ENCODE data around the gene C1orf21. TPM values are rescaled to one million over a fixed set of nuclear protein-coding genes. Genes with fewer than 3 reads are reported as not detected.

Gene C1orf21
- total and polyA plus RNA-seq, 2 donors (not counting 1 experiment from before 2014, with no cell fraction given), result 53.0 to 95.4 TPM

DNA sequence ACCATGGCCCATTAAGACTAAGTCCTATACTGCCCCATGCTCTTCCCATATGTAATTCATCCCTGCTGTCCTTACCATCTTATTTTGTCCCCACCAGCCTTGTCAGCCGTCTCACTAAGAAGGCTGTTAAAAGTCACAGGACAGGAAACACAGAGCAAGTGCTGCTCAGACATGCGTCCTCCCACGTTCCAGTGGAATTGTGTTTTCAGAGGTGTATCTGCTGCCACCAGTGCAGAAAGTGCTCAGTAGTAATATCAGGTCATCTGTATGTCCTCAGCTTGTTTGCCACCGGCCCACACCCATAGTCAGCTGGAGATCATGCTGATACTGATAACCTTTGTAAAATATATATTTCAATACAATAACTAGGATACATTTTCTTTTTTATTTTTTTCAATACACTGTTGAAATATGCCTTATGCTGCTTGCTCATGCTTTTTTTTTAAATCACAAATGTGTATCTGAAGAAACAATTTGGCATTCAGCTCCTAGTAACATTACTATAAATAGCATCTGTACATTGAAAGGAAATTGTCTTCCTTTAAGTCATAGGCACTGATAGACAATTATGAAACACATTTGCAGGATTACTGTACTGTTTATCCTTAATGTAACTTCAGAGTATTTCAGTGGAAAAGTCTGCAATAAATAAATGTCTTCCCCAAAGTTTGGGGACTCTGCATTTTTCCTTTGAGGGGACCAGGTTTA, 211.0 kb downstream of the C1orf21 start:
- peak overlapping the region; percentile 32 for H3K4me2 ChIP-seq (ENCODE audit: extremely low read depth, insufficient read depth, low read length)
- H3K27ac ChIP-seq (ENCODE audit: insufficient read depth, low read length), result peak overlapping the region; percentile 35
- no peaks in the 10 kb centered on the region for H3K27me3 ChIP-seq (ENCODE audit: control insufficient read depth, insufficient read depth, low read length)
- peaks cover 9% of the 10 kb centered on the region for H3K4me1 ChIP-seq (ENCODE audit: control insufficient read depth, extremely low read depth, insufficient read depth, low read length)
- H2AFZ ChIP-seq (ENCODE audit: low read length), result no peak overlapping the region
- H4K20me1 ChIP-seq (ENCODE audit: control insufficient read depth, extremely low read depth, insufficient read depth, low read length), result no peaks in the 10 kb centered on the region
- no peaks in the 10 kb centered on the region for H3K79me2 ChIP-seq (ENCODE audit: control insufficient read depth, insufficient read depth, low read length)
- TF ChIP-seq, protein P1, sequence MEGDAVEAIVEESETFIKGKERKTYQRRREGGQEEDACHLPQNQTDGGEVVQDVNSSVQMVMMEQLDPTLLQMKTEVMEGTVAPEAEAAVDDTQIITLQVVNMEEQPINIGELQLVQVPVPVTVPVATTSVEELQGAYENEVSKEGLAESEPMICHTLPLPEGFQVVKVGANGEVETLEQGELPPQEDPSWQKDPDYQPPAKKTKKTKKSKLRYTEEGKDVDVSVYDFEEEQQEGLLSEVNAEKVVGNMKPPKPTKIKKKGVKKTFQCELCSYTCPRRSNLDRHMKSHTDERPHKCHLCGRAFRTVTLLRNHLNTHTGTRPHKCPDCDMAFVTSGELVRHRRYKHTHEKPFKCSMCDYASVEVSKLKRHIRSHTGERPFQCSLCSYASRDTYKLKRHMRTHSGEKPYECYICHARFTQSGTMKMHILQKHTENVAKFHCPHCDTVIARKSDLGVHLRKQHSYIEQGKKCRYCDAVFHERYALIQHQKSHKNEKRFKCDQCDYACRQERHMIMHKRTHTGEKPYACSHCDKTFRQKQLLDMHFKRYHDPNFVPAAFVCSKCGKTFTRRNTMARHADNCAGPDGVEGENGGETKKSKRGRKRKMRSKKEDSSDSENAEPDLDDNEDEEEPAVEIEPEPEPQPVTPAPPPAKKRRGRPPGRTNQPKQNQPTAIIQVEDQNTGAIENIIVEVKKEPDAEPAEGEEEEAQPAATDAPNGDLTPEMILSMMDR (conservative IDR thresholded peaks at IDR 0.05 in 1 of 2, IDR thresholded peaks at IDR 0.05 in 1 of 2; ENCODE audit: low read depth in 1 of 2, low read length in 2 of 2), result no peak
- TF ChIP-seq EZH2 (IDR thresholded peaks at IDR 0.05; ENCODE audit: low read length, missing control alignments), result no peak
- DNase-seq (ENCODE audit: low read depth in 2 of 2), result peak in 1 of 2 donors; percentile 74
- H3K36me3 ChIP-seq (ENCODE audit: control insufficient read depth, insufficient read depth, low read length), result no peaks in the 10 kb centered on the region
- H3K9me3 ChIP-seq (ENCODE audit: control insufficient read depth, insufficient read depth, low read depth, low read length), result no peaks in the 10 kb centered on the region
- no peak overlapping the region for H3K9ac ChIP-seq (ENCODE audit: insufficient read depth, low read length)
- H3K4me3 ChIP-seq (replicated peaks in 1 of 4; ENCODE audit: control extremely low read depth in 1 of 4, insufficient read depth in 1 of 4, low read depth in 3 of 4, low read length in 4 of 4), result no peak overlapping the region

DNA sequence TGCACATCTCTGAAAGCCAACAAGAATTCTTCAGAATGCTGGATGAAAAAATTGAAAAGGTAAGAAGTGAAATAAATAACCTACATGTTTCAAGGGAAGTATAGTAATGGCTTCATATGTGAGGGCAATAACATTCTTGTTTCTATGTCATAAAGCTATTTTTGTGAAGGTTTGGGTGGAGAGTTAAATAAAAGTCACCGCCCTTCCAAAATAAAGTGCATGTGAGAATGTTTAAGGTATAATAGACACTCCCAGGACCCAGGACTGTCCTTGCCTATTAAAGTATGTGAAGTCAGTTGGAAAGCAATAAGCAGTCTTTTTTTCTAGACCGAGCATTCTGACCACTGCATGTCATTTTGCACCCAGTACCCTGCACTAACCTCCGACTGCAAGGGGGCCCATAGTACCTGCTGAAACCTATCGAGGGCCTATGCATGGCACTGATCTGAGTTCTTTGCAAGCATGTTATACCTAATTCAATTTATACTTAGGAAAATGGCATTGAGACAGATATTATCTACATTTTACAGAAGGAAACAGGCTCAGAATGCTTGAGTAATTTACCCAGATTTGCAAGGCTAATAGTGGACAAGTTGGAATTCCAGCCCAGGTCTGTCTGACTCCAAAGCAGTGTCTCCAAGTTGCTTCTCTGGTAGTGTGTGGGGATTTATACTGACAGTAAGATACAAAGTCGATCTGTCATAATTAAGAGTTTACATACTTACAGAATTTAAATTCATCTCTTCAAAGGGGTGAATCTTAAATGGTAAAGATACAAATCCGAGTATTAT, 211.8 kb downstream of the C1orf21 start:
- no peak for DNase-seq (ENCODE audit: low read depth in 2 of 2)
- Histone ChIP-seq H3K36me3 (ENCODE audit: control insufficient read depth, insufficient read depth, low read length) (no peaks in the 10 kb centered on the region), H4K20me1 (ENCODE audit: control insufficient read depth, extremely low read depth, insufficient read depth, low read length) (no peaks in the 10 kb centered on the region), H3K27me3 (ENCODE audit: control insufficient read depth, insufficient read depth, low read length) (no peaks in the 10 kb centered on the region), H3K79me2 (ENCODE audit: control insufficient read depth, insufficient read depth, low read length) (no peaks in the 10 kb centered on the region), H2AFZ (ENCODE audit: low read length) (no peak overlapping the region), H3K9ac (ENCODE audit: insufficient read depth, low read length) (no peak overlapping the region), H3K4me1 (ENCODE audit: control insufficient read depth, extremely low read depth, insufficient read depth, low read length) (peaks cover 9% of the 10 kb centered on the region), H3K4me2 (ENCODE audit: extremely low read depth, insufficient read depth, low read length) (no peak overlapping the region), H3K27ac (ENCODE audit: insufficient read depth, low read length) (no peak overlapping the region), H3K9me3 (ENCODE audit: control insufficient read depth, insufficient read depth, low read depth, low read length) (no peaks in the 10 kb centered on the region), H3K4me3 (replicated peaks in 1 of 4; ENCODE audit: control extremely low read depth in 1 of 4, insufficient read depth in 1 of 4, low read depth in 3 of 4, low read length in 4 of 4) (no peak overlapping the region)
- TF ChIP-seq, protein P1 (conservative IDR thresholded peaks at IDR 0.05 in 1 of 2, IDR thresholded peaks at IDR 0.05 in 1 of 2; ENCODE audit: low read depth in 1 of 2, low read length in 2 of 2), result no peak
- no peak for TF ChIP-seq EZH2 (IDR thresholded peaks at IDR 0.05; ENCODE audit: low read length, missing control alignments)

DNA sequence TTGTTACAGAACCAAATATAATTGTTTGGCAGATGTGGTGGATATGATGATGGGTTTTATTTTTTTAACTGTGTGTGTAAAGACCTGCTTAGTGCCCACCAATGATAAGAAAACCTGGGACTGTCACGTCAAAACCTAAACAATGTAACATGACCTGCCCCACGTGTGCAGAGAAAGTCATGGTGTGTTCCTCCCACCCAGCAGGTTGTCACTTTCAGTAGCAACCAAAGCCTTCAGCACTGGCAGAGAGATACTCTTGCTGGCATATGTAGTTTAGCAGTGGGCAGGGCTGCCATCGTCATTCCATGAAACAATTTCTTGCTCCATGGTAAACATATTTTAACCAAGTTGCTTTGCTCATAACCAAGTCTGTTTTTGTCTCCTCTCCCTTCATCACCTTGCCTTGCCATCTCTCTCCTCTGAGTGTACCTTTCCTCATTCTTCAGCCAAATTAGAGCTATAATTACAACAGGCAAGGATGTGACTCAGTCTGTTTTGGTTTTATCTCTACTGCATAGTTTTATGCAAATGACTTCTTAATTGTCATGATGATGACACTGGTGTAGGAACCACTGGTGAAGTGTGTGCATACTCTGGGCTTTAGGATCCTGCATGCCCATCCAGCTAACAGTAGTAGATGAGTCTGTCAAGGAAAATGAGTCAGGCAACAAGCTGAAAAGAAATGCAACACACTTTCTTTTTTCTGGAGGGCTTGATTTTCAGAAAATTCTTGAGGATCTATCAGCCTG, 217.5 kb downstream of the C1orf21 start:
- H2AFZ ChIP-seq (ENCODE audit: low read length), result no peak overlapping the region
- no peak overlapping the region for H3K27ac ChIP-seq (ENCODE audit: insufficient read depth, low read length)
- no peaks in the 10 kb centered on the region for H3K9me3 ChIP-seq (ENCODE audit: control insufficient read depth, insufficient read depth, low read depth, low read length)
- TF ChIP-seq EZH2 (IDR thresholded peaks at IDR 0.05; ENCODE audit: low read length, missing control alignments), result no peak
- no peak for DNase-seq (ENCODE audit: low read depth in 2 of 2)
- H4K20me1 ChIP-seq (ENCODE audit: control insufficient read depth, extremely low read depth, insufficient read depth, low read length), result no peaks in the 10 kb centered on the region
- H3K4me3 ChIP-seq (replicated peaks in 1 of 4; ENCODE audit: control extremely low read depth in 1 of 4, insufficient read depth in 1 of 4, low read depth in 3 of 4, low read length in 4 of 4), result no peak overlapping the region
- H3K36me3 ChIP-seq (ENCODE audit: control insufficient read depth, insufficient read depth, low read length), result no peaks in the 10 kb centered on the region
- no peaks in the 10 kb centered on the region for H3K79me2 ChIP-seq (ENCODE audit: control insufficient read depth, insufficient read depth, low read length)
- H3K27me3 ChIP-seq (ENCODE audit: control insufficient read depth, insufficient read depth, low read length), result no peaks in the 10 kb centered on the region
- no peak overlapping the region for H3K9ac ChIP-seq (ENCODE audit: insufficient read depth, low read length)
- no peak overlapping the region for H3K4me2 ChIP-seq (ENCODE audit: extremely low read depth, insufficient read depth, low read length)
- H3K4me1 ChIP-seq (ENCODE audit: control insufficient read depth, extremely low read depth, insufficient read depth, low read length), result no peaks in the 10 kb centered on the region

All from fibroblast of lung (primary cell).